ENCODE results near the gene ZNF879.

Gene ZNF879

DNA sequence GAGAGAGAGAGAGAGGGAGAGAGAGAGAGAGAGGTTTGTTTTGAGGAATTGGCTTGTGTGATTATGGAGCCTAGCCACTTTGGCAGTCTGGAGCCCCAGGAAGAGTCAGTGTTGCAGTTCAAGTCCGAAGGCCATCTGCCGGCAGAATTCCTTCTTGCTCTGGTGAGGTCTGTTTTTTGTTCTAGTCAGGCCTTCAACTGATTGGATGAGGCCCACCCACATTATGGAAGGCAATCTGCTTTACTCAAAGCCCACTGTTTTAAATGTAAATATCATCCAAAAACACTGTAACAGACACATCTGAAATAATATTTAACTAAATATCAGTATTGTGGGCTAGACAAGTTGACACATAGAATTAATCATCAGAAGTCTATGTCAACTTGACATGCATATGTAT lies 17.0 kb upstream of the ZNF879 start:
- in situ Hi-C loops (cut with MboI; ENCODE audit: low pct_unique_long_range_greater_than_20kb, low sequenced_read_pairs, unreplicated experiment): no loop called here
- DNase-seq (ENCODE audit: low spot score): no peak
- TF ChIP-seq, protein P1, sequence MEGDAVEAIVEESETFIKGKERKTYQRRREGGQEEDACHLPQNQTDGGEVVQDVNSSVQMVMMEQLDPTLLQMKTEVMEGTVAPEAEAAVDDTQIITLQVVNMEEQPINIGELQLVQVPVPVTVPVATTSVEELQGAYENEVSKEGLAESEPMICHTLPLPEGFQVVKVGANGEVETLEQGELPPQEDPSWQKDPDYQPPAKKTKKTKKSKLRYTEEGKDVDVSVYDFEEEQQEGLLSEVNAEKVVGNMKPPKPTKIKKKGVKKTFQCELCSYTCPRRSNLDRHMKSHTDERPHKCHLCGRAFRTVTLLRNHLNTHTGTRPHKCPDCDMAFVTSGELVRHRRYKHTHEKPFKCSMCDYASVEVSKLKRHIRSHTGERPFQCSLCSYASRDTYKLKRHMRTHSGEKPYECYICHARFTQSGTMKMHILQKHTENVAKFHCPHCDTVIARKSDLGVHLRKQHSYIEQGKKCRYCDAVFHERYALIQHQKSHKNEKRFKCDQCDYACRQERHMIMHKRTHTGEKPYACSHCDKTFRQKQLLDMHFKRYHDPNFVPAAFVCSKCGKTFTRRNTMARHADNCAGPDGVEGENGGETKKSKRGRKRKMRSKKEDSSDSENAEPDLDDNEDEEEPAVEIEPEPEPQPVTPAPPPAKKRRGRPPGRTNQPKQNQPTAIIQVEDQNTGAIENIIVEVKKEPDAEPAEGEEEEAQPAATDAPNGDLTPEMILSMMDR (IDR thresholded peaks at IDR 0.05; ENCODE audit: extremely low read depth, insufficient read depth, missing control alignments): no peak

DNA sequence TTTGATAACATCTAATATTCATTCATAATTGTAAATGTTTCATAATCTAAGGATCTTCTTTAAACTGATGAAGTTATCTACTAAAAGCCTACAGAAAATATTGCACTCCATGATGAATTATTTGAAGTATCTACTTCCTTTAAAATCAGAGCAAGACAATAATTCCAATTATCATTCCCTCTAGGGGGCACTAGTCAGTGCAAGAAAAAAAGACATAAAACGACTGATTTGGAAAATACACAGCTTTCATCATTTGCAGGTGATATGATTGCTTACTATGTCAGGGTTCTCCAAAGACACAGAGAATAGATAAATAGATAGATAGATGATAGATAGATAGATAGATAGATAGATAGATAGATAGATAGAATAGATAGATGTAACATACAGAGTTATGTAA lies 14.9 kb upstream of the ZNF879 start:
- TF ChIP-seq, protein P1 (IDR thresholded peaks at IDR 0.05; ENCODE audit: extremely low read depth, insufficient read depth, missing control alignments): no peak
- in situ Hi-C loops (cut with MboI; ENCODE audit: low pct_unique_long_range_greater_than_20kb, low sequenced_read_pairs, unreplicated experiment): no loop called here

DNA sequence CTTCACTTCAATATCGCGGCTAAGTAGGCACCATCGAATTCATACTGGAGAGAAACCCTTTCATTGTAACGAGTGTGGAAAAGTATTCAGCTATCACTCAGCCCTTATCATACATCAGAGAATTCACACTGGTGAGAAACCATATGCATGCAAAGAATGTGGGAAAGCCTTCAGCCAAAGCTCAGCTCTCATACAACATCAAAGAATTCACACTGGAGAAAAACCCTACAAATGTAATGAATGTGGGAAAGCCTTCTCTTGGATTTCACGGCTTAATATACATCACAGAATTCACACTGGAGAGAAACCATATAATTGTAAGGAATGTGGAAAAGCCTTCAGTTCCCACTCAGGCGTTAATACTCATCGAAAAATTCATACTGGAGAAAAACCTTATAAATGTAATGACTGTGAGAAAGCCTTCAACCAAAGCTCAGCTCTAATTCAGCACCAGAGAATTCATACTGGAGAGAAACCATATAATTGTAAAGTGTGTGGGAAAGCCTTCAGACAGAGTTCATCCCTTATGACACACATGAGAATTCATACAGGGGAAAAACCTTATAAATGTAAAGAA lies 9.5 kb downstream of the ZNF879 start:
- DNase-seq (ENCODE audit: low spot score): no peak
- in situ Hi-C loops (cut with MboI; ENCODE audit: low pct_unique_long_range_greater_than_20kb, low sequenced_read_pairs, unreplicated experiment): no loop called here
- TF ChIP-seq, protein P1 (IDR thresholded peaks at IDR 0.05; ENCODE audit: extremely low read depth, insufficient read depth, missing control alignments): no peak

More for the DNA sequence above, 14.9 kb upstream of the ZNF879 start:
- DNase-seq (ENCODE audit: low spot score): no peak

DNA sequence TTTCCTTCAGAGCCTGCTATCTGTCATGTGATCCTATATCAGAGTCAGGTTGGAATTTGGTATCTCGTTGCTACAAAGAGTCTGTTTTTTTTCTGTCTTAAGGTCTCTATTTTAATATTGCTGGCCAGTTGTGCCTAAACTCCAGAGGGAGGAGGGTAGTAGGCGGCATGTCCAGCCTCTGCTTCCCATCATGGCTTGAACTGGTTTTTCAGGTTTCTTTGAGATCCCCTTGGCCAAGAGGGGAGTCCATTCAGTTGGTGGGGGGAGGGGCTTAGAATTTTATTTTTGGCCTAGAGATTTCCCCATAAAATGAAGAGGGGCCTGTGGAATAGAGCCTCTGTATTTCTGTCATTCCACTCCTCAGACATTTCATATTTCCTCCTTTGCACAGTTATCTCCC lies 21.2 kb downstream of the ZNF879 start:
- DNase-seq (ENCODE audit: low spot score): no peak
- in situ Hi-C loops (cut with MboI; ENCODE audit: low pct_unique_long_range_greater_than_20kb, low sequenced_read_pairs, unreplicated experiment): no loop called here
- TF ChIP-seq, protein P1 (IDR thresholded peaks at IDR 0.05; ENCODE audit: extremely low read depth, insufficient read depth, missing control alignments): no peak

DNA sequence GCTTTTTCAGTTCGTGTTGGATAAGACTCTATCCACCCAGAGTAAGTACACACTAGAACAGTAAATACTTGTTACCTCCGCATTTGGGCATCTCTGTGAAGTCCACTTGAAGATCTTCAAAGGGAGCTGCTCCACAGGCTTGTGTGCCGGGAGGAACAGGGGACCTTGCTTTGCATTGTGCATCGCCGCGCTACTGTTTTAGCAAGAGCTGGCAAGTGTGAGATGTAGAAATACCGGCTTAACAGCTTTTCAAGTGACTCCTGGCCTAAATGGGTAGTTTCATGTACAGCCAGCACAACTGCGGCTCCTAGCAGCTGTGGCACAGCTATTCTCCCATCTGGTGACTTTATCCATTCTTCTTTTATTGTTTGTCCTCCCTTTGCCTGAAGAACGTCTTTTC lies 28.2 kb downstream of the ZNF879 start:
- no peak for DNase-seq (ENCODE audit: low spot score)
- in situ Hi-C loops (cut with MboI; ENCODE audit: low pct_unique_long_range_greater_than_20kb, low sequenced_read_pairs, unreplicated experiment): no loop called here
- TF ChIP-seq, protein P1 (IDR thresholded peaks at IDR 0.05; ENCODE audit: extremely low read depth, insufficient read depth, missing control alignments): no peak

DNA sequence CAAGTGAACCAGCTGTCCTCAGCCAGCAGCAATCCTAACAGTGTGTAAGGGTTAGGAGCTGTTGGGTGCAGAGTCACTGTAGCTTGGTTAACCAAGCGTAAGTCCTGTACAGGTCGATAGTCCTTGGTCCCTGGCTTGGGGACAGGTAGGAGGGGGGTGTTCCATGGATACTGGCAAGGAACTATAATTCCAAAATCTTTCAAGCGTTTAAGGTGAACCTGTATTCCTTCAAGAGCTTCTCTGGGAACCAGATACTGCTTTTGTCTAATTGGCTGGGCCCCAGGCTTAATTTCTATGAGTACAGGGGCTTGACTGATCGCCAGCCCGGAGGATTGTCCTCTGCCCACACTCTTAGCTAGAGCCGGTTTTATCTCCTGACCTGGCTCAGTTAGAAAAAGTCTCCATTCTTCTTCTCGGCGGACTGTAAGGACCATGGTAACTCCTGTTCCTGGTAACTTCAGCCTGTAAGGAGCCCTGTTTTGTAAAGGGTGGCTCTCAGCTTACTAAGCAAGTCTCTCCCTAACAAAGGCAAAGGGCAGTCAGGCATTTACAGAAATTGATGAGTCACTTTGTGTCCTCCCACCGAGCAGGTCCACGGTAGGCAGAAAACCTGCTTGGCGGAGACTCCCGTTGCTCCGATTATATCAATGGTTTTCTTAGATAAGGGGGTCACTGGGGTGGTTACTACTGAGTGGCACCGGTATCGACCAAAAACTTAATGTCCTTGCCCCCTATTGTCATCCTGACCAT lies 30.6 kb downstream of the ZNF879 start:
- TF ChIP-seq, protein P1 (IDR thresholded peaks at IDR 0.05; ENCODE audit: extremely low read depth, insufficient read depth, missing control alignments): no peak
- DNase-seq (ENCODE audit: low spot score): no peak
- in situ Hi-C loops (cut with MboI; ENCODE audit: low pct_unique_long_range_greater_than_20kb, low sequenced_read_pairs, unreplicated experiment): no loop called here

Data from GM13977 (cell line).